Measurements from ENCODE around the gene ZNF592.

The ZNF592 gene

DNA sequence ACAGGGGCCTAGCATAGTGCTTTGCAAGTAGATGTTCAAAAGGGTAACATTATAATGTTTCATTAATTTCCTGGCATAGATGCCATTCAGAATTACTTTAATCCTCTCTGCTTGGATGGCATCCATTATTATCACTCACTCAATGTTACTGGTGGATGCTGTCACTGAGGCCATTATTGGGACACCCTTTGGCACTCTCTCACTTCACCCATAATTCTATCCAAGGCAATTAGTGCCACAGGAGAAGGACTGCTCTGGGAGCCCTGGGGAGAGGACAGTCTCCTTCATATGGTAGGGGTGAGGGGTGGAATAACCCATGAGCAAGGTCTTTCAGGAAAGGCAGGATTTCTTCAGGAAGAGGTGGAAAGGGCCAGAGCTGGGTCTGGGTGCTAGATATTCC lies 107.4 kb downstream of the ZNF592 start:
- DNase-seq (ENCODE audit: low spot score), result no peak
